ENCODE data around the gene ADK. TPM values are rescaled to one million over a fixed set of nuclear protein-coding genes. Genes with fewer than 3 reads are reported as not detected.
"Not testable (repeated sequence)": the region's sequence is repeated elsewhere in the genome, so short reads cannot be mapped to it uniquely, and the experiment has no call there.

ADK gene
- total and polyA plus RNA-seq, 7 donors = 17.8 to 32.3 (median 23.6) TPM

DNA sequence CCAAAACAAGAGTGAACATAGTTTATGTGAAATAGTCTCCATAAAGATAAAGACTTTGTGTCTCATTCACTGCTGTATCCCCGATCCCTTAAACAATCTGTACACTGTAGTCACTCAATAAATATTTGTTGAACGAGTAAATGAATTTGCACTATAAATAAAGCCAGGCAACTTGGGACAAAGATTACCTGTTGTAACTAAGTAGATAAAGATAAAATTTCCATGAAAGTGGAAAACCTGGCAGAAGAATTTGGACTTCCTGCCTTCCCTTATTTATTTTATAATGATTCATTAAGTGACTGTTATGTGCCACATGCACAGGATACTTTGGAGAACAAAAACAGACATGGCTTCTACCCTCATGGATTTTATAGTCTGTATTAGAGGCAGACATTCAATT lies 397.7 kb downstream of the ADK start:
- ATAC-seq (no peak), DNase-seq (no peak)
- H3K27me3 ChIP-seq (ENCODE audit: insufficient read depth in 3 of 3, low read length in 2 of 3) = no peaks in the 10 kb centered on the region
- no peaks in the 10 kb centered on the region for H3K36me3 ChIP-seq (ENCODE audit: insufficient read depth in 1 of 2, low read depth in 1 of 2)
- no peaks in the 10 kb centered on the region for H3K9me3 ChIP-seq
- H3K27ac ChIP-seq = no peak overlapping the region
- intact Hi-C loops (cut with DNase I) = no loop called here
- TF ChIP-seq, protein P1, sequence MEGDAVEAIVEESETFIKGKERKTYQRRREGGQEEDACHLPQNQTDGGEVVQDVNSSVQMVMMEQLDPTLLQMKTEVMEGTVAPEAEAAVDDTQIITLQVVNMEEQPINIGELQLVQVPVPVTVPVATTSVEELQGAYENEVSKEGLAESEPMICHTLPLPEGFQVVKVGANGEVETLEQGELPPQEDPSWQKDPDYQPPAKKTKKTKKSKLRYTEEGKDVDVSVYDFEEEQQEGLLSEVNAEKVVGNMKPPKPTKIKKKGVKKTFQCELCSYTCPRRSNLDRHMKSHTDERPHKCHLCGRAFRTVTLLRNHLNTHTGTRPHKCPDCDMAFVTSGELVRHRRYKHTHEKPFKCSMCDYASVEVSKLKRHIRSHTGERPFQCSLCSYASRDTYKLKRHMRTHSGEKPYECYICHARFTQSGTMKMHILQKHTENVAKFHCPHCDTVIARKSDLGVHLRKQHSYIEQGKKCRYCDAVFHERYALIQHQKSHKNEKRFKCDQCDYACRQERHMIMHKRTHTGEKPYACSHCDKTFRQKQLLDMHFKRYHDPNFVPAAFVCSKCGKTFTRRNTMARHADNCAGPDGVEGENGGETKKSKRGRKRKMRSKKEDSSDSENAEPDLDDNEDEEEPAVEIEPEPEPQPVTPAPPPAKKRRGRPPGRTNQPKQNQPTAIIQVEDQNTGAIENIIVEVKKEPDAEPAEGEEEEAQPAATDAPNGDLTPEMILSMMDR (IDR thresholded peaks at IDR 0.05) = no peak
- H3K4me3 ChIP-seq = no peak overlapping the region
- 86 to 92% (median 87%) methylated on average over 2 of the region's 2 CpGs for WGBS, 3 donors
- no peaks in the 10 kb centered on the region for H3K4me1 ChIP-seq

DNA sequence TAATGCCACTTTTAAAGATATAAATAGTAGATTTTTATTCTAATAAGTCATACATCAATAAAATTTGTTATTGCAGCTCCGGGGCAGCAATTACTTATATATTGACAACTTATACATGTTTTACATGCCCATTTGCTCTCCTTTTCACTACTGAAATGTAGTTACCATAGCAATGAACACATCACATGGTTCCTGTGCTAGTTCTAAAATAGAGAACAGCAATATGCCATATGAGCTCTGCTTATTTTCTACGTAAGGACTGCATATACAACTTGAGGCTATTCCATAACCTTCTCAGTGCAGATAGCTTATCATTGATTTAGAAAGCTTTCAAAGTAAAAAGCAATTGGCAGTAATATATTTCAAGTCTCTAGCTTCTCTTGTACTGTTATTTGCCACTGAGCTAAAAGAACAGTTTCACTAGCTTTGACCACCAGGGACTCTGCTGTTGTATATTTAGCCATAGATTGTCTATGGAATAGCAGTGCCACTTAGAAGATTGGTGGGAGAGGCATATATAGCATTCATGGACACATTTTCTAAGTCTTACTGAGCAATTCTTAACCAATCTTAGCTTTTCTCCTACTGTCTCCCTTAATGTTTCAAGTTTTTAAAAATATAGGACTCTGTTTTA lies 405.2 kb downstream of the ADK start:
- no peak for ATAC-seq
- no peak overlapping the region for H3K27ac ChIP-seq
- no peaks in the 10 kb centered on the region for H3K27me3 ChIP-seq (ENCODE audit: insufficient read depth in 3 of 3, low read length in 2 of 3)
- intact Hi-C loops (cut with DNase I) = no loop called here
- 95 to 97% (median 96%) methylated on average over 2 of the region's 2 CpGs for whole genome bisulfite sequencing, 3 donors
- TF ChIP-seq, protein P1 (IDR thresholded peaks at IDR 0.05) = no peak
- no peaks in the 10 kb centered on the region for H3K36me3 ChIP-seq (ENCODE audit: insufficient read depth in 1 of 2, low read depth in 1 of 2)
- no peaks in the 10 kb centered on the region for H3K4me1 ChIP-seq
- H3K4me3 ChIP-seq = no peak overlapping the region
- no peaks in the 10 kb centered on the region for H3K9me3 ChIP-seq
- DNase-seq = no peak

DNA sequence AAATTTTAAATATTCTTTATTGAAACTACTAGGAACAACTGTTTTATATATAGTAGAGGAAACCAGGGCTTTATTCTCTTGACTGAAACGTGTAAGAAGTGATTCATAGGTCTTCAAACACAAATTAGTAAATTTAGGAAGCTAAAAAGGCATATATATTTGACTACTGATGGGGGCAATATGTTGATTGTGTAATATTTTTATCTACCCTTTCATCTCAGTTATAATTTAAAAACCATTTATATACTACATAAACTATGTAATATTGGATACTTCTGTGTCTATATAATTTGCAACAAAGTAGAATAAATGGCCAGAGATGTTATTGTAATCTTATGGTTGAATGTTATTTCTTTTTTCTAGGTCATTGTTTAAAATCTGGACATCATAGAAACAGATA lies 406.1 kb downstream of the ADK start:
- intact Hi-C loops (cut with DNase I) = no loop called here
- Histone ChIP-seq H3K36me3 (ENCODE audit: insufficient read depth in 1 of 2, low read depth in 1 of 2) (no peaks in the 10 kb centered on the region), H3K4me1 (no peaks in the 10 kb centered on the region), H3K27ac (no peak overlapping the region), H3K9me3 (no peaks in the 10 kb centered on the region), H3K27me3 (ENCODE audit: insufficient read depth in 3 of 3, low read length in 2 of 3) (no peaks in the 10 kb centered on the region), H3K4me3 (no peak overlapping the region)
- TF ChIP-seq, protein P1 (IDR thresholded peaks at IDR 0.05) = no peak
- WGBS, 3 donors = 75 to 86% (median 76%) methylated on average over 1 of the region's 1 CpG
- ATAC-seq (no peak), DNase-seq (no peak)

DNA sequence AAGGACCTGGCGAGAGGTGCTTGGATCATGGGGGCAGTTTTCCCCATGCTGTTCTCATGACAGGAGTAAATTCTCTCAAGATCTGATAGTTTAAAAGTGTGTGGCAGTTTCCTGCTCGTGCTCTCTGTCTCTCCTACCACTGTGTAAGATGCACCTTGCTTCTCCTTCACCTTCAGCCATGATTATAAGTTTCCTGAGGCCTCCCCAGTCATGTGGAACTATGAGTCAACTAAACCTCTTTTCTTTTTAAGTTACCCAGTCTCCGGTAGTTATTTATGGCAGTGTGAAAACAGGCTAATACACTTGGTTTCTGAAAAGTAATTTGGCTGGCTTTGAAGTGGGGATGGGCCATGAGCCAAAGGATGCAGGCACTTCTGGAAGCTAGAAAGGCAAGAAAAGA lies 407.4 kb downstream of the ADK start:
- TF ChIP-seq, protein P1 (IDR thresholded peaks at IDR 0.05) = no peak
- Histone ChIP-seq H3K4me3 (no peak overlapping the region), H3K4me1 (no peaks in the 10 kb centered on the region), H3K9me3 (no peaks in the 10 kb centered on the region), H3K27ac (no peak overlapping the region), H3K27me3 (ENCODE audit: insufficient read depth in 3 of 3, low read length in 2 of 3) (no peaks in the 10 kb centered on the region), H3K36me3 (ENCODE audit: insufficient read depth in 1 of 2, low read depth in 1 of 2) (no peaks in the 10 kb centered on the region)
- 90 to 93% (median 91%) methylated on average over 3 of the region's 3 CpGs for WGBS, 3 donors
- no peak for DNase-seq
- intact Hi-C loops (cut with DNase I) = no loop called here
- ATAC-seq = no peak

DNA sequence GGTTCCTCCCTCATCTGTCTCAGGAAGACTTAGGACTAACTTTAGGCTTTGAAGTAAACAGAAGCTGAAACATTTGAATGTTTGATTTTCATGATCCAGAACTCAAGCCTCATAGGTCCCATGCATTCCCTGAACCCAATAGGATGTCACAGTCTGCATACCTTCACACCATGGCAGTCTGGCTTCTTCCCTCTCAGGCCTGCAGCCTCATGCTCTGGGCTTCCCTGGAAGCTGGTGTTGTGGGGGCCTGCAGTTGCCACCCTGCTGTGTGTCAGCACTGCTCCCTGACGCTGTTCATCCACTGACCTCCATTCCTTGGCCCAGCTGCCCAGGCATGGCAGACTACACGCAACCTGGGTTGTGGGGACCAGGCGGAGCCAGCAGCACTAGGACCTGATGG lies 407.9 kb downstream of the ADK start:
- no peak overlapping the region for H3K4me3 ChIP-seq
- 96 to 98% (median 97%) methylated on average over 3 of the region's 3 CpGs for WGBS, 3 donors
- H3K36me3 ChIP-seq (ENCODE audit: insufficient read depth in 1 of 2, low read depth in 1 of 2) = no peaks in the 10 kb centered on the region
- H3K9me3 ChIP-seq = no peaks in the 10 kb centered on the region
- TF ChIP-seq, protein P1 (IDR thresholded peaks at IDR 0.05) = no peak
- no peaks in the 10 kb centered on the region for H3K4me1 ChIP-seq
- DNase-seq = no peak
- ATAC-seq = no peak
- intact Hi-C loops (cut with DNase I) = no loop called here
- H3K27ac ChIP-seq = no peak overlapping the region
- no peaks in the 10 kb centered on the region for H3K27me3 ChIP-seq (ENCODE audit: insufficient read depth in 3 of 3, low read length in 2 of 3)

DNA sequence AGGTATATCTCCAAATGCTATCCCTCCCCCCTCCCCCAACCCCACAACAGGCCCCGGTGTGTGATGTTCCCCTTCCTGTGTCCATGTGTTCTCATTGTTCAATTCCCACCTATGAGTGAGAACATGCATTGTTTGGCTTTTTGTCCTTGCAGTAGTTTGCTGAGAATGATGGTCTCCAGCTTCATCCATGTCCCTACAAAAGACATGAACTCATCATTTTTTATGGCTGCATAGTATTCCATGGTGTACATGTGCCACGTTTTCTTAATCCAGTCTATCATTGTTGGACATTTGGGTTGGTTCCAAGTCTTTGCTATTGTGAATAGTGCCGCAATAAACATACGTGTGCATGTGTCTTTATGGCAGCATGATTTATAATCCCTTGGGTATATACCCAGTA lies 417.9 kb downstream of the ADK start:
- H3K4me1 ChIP-seq; ATAC-seq; H3K27ac ChIP-seq; H3K4me3 ChIP-seq; DNase-seq; H3K27me3 ChIP-seq (ENCODE audit: insufficient read depth in 3 of 3, low read length in 2 of 3); H3K36me3 ChIP-seq (ENCODE audit: insufficient read depth in 1 of 2, low read depth in 1 of 2); intact Hi-C loops (cut with DNase I); H3K9me3 ChIP-seq: not testable (repeated sequence)
- WGBS, 3 donors = 75 to 100% (median 87%) methylated on average over 1 to 4 of the region's 4 CpGs

DNA sequence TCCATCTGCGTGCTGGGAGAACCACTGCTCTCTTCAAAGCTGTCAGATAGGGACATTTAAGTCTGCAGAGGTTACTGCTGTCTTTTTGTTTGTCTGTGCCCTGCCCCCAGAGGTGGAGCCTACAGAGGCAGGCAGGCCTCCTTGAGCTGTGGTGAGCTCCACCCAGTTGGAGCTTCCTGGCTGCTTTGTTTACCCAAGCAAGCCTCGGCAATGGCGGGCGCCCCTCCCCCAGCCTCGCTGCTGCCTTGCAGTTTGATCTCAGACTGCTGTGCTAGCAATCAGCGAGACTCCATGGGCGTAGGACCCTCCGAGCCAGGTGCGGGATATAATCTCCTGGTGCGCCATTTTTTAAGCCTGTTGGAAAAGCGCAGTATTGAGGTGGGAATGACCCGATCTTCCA lies 422.5 kb downstream of the ADK start:
- H3K4me1 ChIP-seq; H3K4me3 ChIP-seq; H3K9me3 ChIP-seq; H3K27ac ChIP-seq; intact Hi-C loops (cut with DNase I); H3K27me3 ChIP-seq (ENCODE audit: insufficient read depth in 3 of 3, low read length in 2 of 3); DNase-seq; H3K36me3 ChIP-seq (ENCODE audit: insufficient read depth in 1 of 2, low read depth in 1 of 2); ATAC-seq: not testable (repeated sequence)
- 96 to 98% (median 98%) methylated on average over 11 to 12 of the region's 12 CpGs for WGBS, 3 donors
